H9 (cell line): ENCODE data around the gene KREMEN1. TPM values are rescaled to one million over a fixed set of nuclear protein-coding genes. Genes with fewer than 3 reads are reported as not detected.

Experiments used
- DNase-seq: peaks from one replicate; pipeline ENCODE4 v3.0.0-alpha.2; 2017
- H2AFZ ChIP-seq: one replicate; pipeline ENCODE4 v1.6.1; 2013; ENCODE audit warnings: mild to moderate bottlenecking, low read length, control low read depth, moderate library complexity
- H2AK5ac ChIP-seq: 2 replicates; pipeline ENCODE4 v1.6.1; 2013; ENCODE audit warnings: low read length, control low read depth, mixed read lengths; ENCODE audit not compliant: insufficient read length
- H2BK120ac ChIP-seq: one replicate; pipeline ENCODE4 v1.6.1; 2013; ENCODE audit warnings: low read depth, mild to moderate bottlenecking, low read length, control low read depth, inconsistent platforms; ENCODE audit not compliant: poor library complexity, severe bottlenecking
- H2BK12ac ChIP-seq: 2 replicates; pipeline ENCODE4 v1.6.1; 2013; ENCODE audit warnings: low read length, control low read depth, mixed read lengths, low read depth; ENCODE audit not compliant: insufficient read length
- H2BK15ac ChIP-seq: 2 replicates; pipeline ENCODE4 v1.6.1; 2013; ENCODE audit warnings: low read depth, low read length, control low read depth
- H2BK20ac ChIP-seq: one replicate; pipeline ENCODE4 v1.6.1; 2013; ENCODE audit warnings: low read depth, mild to moderate bottlenecking, low read length, control low read depth, inconsistent platforms; ENCODE audit not compliant: poor library complexity, severe bottlenecking
- H2BK5ac ChIP-seq: 2 replicates; pipeline ENCODE4 v1.6.1; 2013; ENCODE audit warnings: low read length, control low read depth, mixed read lengths; ENCODE audit not compliant: insufficient read length
- H3K14ac ChIP-seq: 2 replicates; pipeline ENCODE4 v1.6.1; 2013; ENCODE audit warnings: low read length, control low read depth; ENCODE audit not compliant: insufficient read depth
- H3K18ac ChIP-seq: 2 replicates; pipeline ENCODE4 v1.6.1; 2013; ENCODE audit warnings: low read depth, mild to moderate bottlenecking, mixed read lengths, low read length, control low read depth; ENCODE audit not compliant: insufficient read length
- H3K23ac ChIP-seq: 2 replicates; pipeline ENCODE4 v1.6.1; 2013; ENCODE audit warnings: low read length, control low read depth, mixed read lengths, low read depth; ENCODE audit not compliant: insufficient read length
- H3K23me2 ChIP-seq: 2 replicates; pipeline ENCODE4 v1.6.1; 2013; ENCODE audit warnings: low read depth, mild to moderate bottlenecking, mixed read lengths, low read length, control low read depth; ENCODE audit not compliant: insufficient read length, poor library complexity, severe bottlenecking
- H3K27ac ChIP-seq: 2 replicates; pipeline ENCODE4 v1.5.1; 2013; ENCODE audit warnings: low read length, control low read depth, mixed read lengths, low read depth; ENCODE audit not compliant: insufficient read length
- H3K27me3 ChIP-seq: 2 replicates; pipeline ENCODE4 v1.6.1; 2013; ENCODE audit warnings: low read length, control low read depth, inconsistent platforms; ENCODE audit not compliant: insufficient read depth
- H3K4ac ChIP-seq: 2 replicates; pipeline ENCODE4 v1.6.1; 2013; ENCODE audit warnings: low read depth, mild to moderate bottlenecking, control low read depth, inconsistent platforms, low read length, moderate library complexity
- H3K4me1 ChIP-seq: 2 replicates; pipeline ENCODE4 v1.6.1; 2013; ENCODE audit warnings: low read length, control low read depth, inconsistent platforms; ENCODE audit not compliant: insufficient read depth
- H3K4me2 ChIP-seq: 2 replicates; pipeline ENCODE4 v1.6.1; 2013; ENCODE audit warnings: low read length, control low read depth, mixed read lengths; ENCODE audit not compliant: insufficient read length, insufficient read depth
- H3K56ac ChIP-seq: 2 replicates; pipeline ENCODE4 v1.6.1; 2013; ENCODE audit warnings: low read depth, mild to moderate bottlenecking, mixed read lengths, low read length, control low read depth; ENCODE audit not compliant: insufficient read length
- H3K79me1 ChIP-seq: 2 replicates; pipeline ENCODE4 v1.6.1; 2013; ENCODE audit warnings: low read depth, mild to moderate bottlenecking, moderate library complexity, low read length, control low read depth, inconsistent platforms; ENCODE audit not compliant: insufficient read depth, poor library complexity, severe bottlenecking
- H3K79me2 ChIP-seq: 2 replicates; pipeline ENCODE4 v1.6.1; 2013; ENCODE audit warnings: low read length, control low read depth, inconsistent platforms; ENCODE audit not compliant: insufficient read depth
- H3K9ac ChIP-seq: 2 replicates; pipeline ENCODE4 v1.6.1; 2013; ENCODE audit warnings: low read length, control low read depth, mixed read lengths; ENCODE audit not compliant: insufficient read length; ENCODE audit errors: extremely low read depth
- H3K9me3 ChIP-seq: one replicate; pipeline ENCODE4 v1.6.1; 2013; ENCODE audit warnings: low read depth, low read length, inconsistent platforms; ENCODE audit not compliant: control insufficient read depth
- H3T11ph ChIP-seq: one replicate; pipeline ENCODE4 v1.6.1; 2013; ENCODE audit warnings: mild to moderate bottlenecking, low read length, control low read depth, inconsistent platforms
- H4K20me1 ChIP-seq: one replicate; pipeline ENCODE4 v1.6.1; 2013; ENCODE audit not compliant: control insufficient read depth, insufficient read length, insufficient read depth
- H4K5ac ChIP-seq: 2 replicates; pipeline ENCODE4 v1.6.1; 2013; ENCODE audit warnings: low read depth, mild to moderate bottlenecking, mixed read lengths, low read length, control low read depth; ENCODE audit not compliant: insufficient read length
- H4K8ac ChIP-seq: replicated peaks from 2 replicates; pipeline ENCODE4 v1.6.1; 2013; ENCODE audit warnings: low read length, control low read depth, mixed read lengths, low read depth; ENCODE audit not compliant: insufficient read length
- H4K91ac ChIP-seq: 2 replicates; pipeline ENCODE4 v1.6.1; 2013; ENCODE audit warnings: low read depth, mild to moderate bottlenecking, moderate library complexity, mixed read lengths, low read length, control low read depth; ENCODE audit not compliant: insufficient read length
- H3K27ac Mint-ChIP-seq, 3 experiments: 2 replicates in 2 of 3; 3 replicates in 1 of 3; pipeline ENCODE4 v1.8.0; 2020 to 2021; ENCODE audit warnings: mixed read lengths in 3 of 3, mild to moderate bottlenecking in 1 of 3, moderate library complexity in 1 of 3
- H3K27me3 Mint-ChIP-seq: 2 replicates; pipeline ENCODE4 v1.8.0; 2021; ENCODE audit warnings: low read depth, mild to moderate bottlenecking, moderate library complexity, mixed read lengths
- H3K36me3 Mint-ChIP-seq, 3 experiments: 2 replicates in 2 of 3; 3 replicates in 1 of 3; pipeline ENCODE4 v1.8.0; 2020 to 2021; ENCODE audit warnings: low read depth in 3 of 3, mixed read lengths in 3 of 3; ENCODE audit not compliant: insufficient read depth in 1 of 3
- H3K4me1 Mint-ChIP-seq, 2 experiments: 2 replicates each; pipeline ENCODE4 v1.8.0; 2020; ENCODE audit warnings: mixed read lengths in 2 of 2
- H3K4me3 Mint-ChIP-seq, 2 experiments: 2 replicates in 1 of 2; 3 replicates in 1 of 2; pipeline ENCODE4 v1.8.0; 2020 to 2021; ENCODE audit warnings: mild to moderate bottlenecking in 2 of 2, mixed read lengths in 2 of 2, moderate library complexity in 1 of 2
- H3K9me3 Mint-ChIP-seq, 2 experiments: 2 replicates in 1 of 2; 3 replicates in 1 of 2; pipeline ENCODE4 v1.8.0; 2020; ENCODE audit warnings: mild to moderate bottlenecking in 2 of 2, mixed read lengths in 2 of 2, moderate library complexity in 1 of 2
- CTCF ChIP-seq: fragments of 200-600 bp; sonication (generic); conservative IDR thresholded peaks from 3 replicates; pipeline ENCODE4 v1.8.0; 2021; ENCODE audit warnings: antibody characterized with exemption, mild to moderate bottlenecking
- WGBS: extraction: QIAGEN DNeasy Blood & Tissue Kit; methylation state at CpG from one replicate; pipeline ENCODE4 v1.1.7; 2013; ENCODE audit warnings: missing lambda C conversion rate, low lambda C conversion rate, mixed read lengths; ENCODE audit not compliant: insufficient read length; ENCODE audit errors: extremely low coverage; 5-methylcytosine and 5-hydroxymethylcytosine counted together
- total RNA-seq: library from RNA; stranded (reverse); gene quantifications from 2 replicates; pipeline ENCODE4 v1.2.1, GENCODE V29; 2021

KREMEN1 gene
- total RNA-seq, 1 experiment from 2014 or later: 2.4 TPM

GRCh38 chr22:29030618-29031226 lies 42.1 kb upstream of the KREMEN1 start:
- peaks cover 0 to 12% (median 0%) of the 10 kb centered on the region in 3 experiments; a peak in 3 of 7 replicates for H3K36me3 Mint-ChIP-seq
- H2AK5ac ChIP-seq: no peak overlapping the region
- no peak overlapping the region for H2BK15ac ChIP-seq
- H2BK5ac ChIP-seq: no peak overlapping the region
- no peaks in the 10 kb centered on the region for H3K9me3 Mint-ChIP-seq
- H3K4me1 Mint-ChIP-seq: peaks cover 39 to 42% of the 10 kb centered on the region in 2 experiments
- H3K23ac ChIP-seq: no peak overlapping the region
- WGBS: no CpG with 5 or more reads among the region's 32 CpGs
- peak; percentile 85 for DNase-seq
- no peak overlapping the region for H2AFZ ChIP-seq
- H3K27ac ChIP-seq: no peak overlapping the region
- peak overlapping the region in 2 of 3 experiments; percentile 97 to 99; a peak in 4 of 7 replicates for H3K27ac Mint-ChIP-seq
- H3K27me3 ChIP-seq: no peaks in the 10 kb centered on the region
- H3K4ac ChIP-seq: no peak overlapping the region
- no peak overlapping the region for H2BK120ac ChIP-seq
- peaks cover 2% of the 10 kb centered on the region; the same call in 1 of the 2 replicates for H3K79me2 ChIP-seq
- H4K20me1 ChIP-seq: no peaks in the 10 kb centered on the region
- no peaks in the 10 kb centered on the region for H3K9me3 ChIP-seq
- no peak overlapping the region; the same call in 1 of the 2 replicates for H3K14ac ChIP-seq
- no peak overlapping the region for H4K5ac ChIP-seq
- no peak overlapping the region for H2BK20ac ChIP-seq
- H3K4me3 Mint-ChIP-seq: peak overlapping the region; percentile 74 to 87
- H4K91ac ChIP-seq: no peak overlapping the region
- H3K18ac ChIP-seq: no peak overlapping the region
- H3K4me2 ChIP-seq: peak overlapping the region; percentile 60
- H3K79me1 ChIP-seq: peaks cover 4% of the 10 kb centered on the region
- peaks cover 14% of the 10 kb centered on the region for H3K23me2 ChIP-seq
- H3K27me3 Mint-ChIP-seq: no peaks in the 10 kb centered on the region
- no peak overlapping the region for H2BK12ac ChIP-seq
- peaks cover 10% of the 10 kb centered on the region; the same call in 1 of the 2 replicates for H3K4me1 ChIP-seq
- H3T11ph ChIP-seq: no peak overlapping the region
- H4K8ac ChIP-seq: no peak overlapping the region
- H3K9ac ChIP-seq: peak overlapping the region; percentile 18
- no peak overlapping the region for H3K56ac ChIP-seq
- no peak for TF ChIP-seq CTCF
